H1 (cell line): ENCODE measurements around the gene AOPEP. TPM values are rescaled to one million over a fixed set of nuclear protein-coding genes. Genes with fewer than 3 reads are reported as not detected.

ENCODE experiments used
- GABPA ChIP-seq: IDR thresholded peaks from 2 replicates; pipeline ENCODE4 v1.6.1; 2011; ENCODE audit warnings: mild to moderate bottlenecking, low read length, moderate library complexity, borderline replicate concordance; ENCODE audit not compliant: insufficient read depth
- JUND ChIP-seq: IDR thresholded peaks from 2 replicates; pipeline ENCODE4 v1.6.1; 2011; ENCODE audit warnings: mild to moderate bottlenecking, improper control_type of control experiment, low read length
- polyA plus RNA-seq, 7 experiments: library from polyadenylated mRNA; depleted of rRNA in 3 of 7; stranded (reverse) in 5 of 7; unstranded in 2 of 7; fragments of >200 nt in 5 of 7; fragments of 200-250 nt in 2 of 7; gene quantifications; 1 replicate in 5 of 7; 2 replicates in 1 of 7; 4 replicates in 1 of 7; pipeline versions ENCODE4 v1.2.1 to v1.2.3, GENCODE V29; 2011 to 2013; ENCODE audit warnings: missing spikeins in 2 of 7, mixed read lengths in 2 of 7
- total RNA-seq: library from RNA; stranded (reverse); fragmentation: NEBNext Ultra II Directional; extraction: Animal tissue kit (Norgen Biotek cat#: 25700); gene quantifications from 2 replicates; pipeline ENCODE4 v1.2.1, GENCODE V29; 2021

AOPEP gene
- total and polyA plus RNA-seq, 2 of the 8 experiments (the other 6 are each of a cell fraction or from before 2014, with no cell fraction given), result 6.1 to 14.3 TPM

- TF ChIP-seq JUND, result no peak
- no peak for TF ChIP-seq GABPA
Measured at GRCh38 chr9:94996641-94997040, 270.1 kb downstream of the AOPEP start (continued).
